Chondrocyte (in vitro differentiated cells): ENCODE data around the gene KIF26B. TPM values are rescaled to one million over a fixed set of nuclear protein-coding genes. Genes with fewer than 3 reads are reported as not detected.
"Not testable (repeated sequence)": the region's sequence is repeated elsewhere in the genome, so short reads cannot be mapped to it uniquely, and the experiment has no call there.

Experiments used
- DNase-seq: peaks from one replicate; pipeline ENCODE4 v3.0.0; 2021; ENCODE audit warnings: mixed read lengths, low spot score
- H3K27ac Mint-ChIP-seq: one replicate; pipeline ENCODE4 v1.8.0; 2021; ENCODE audit warnings: mild to moderate bottlenecking, moderate library complexity, mixed read lengths; ENCODE audit not compliant: unreplicated experiment
- H3K27me3 Mint-ChIP-seq: 2 replicates; pipeline ENCODE4 v1.8.0; 2021; ENCODE audit warnings: low read depth, mixed read lengths
- H3K36me3 Mint-ChIP-seq: 2 replicates; pipeline ENCODE4 v1.8.0; 2021; ENCODE audit warnings: low read depth, mixed read lengths
- H3K4me1 Mint-ChIP-seq: 2 replicates; pipeline ENCODE4 v1.8.0; 2021; ENCODE audit warnings: low read depth, mild to moderate bottlenecking, mixed read lengths
- H3K4me3 Mint-ChIP-seq: one replicate; pipeline ENCODE4 v1.8.0; 2021; ENCODE audit warnings: mild to moderate bottlenecking, moderate library complexity, mixed read lengths; ENCODE audit not compliant: unreplicated experiment
- H3K9me3 Mint-ChIP-seq: 2 replicates; pipeline ENCODE4 v1.8.0; 2021; ENCODE audit warnings: low read depth, mixed read lengths
- CTCF ChIP-seq: fragments of 200-600 bp; sonication (generic); IDR thresholded peaks from 2 replicates; pipeline ENCODE4 v1.5.0; 2021; ENCODE audit warnings: antibody characterized with exemption, mild to moderate bottlenecking, moderate library complexity
- total RNA-seq: library from RNA; stranded (reverse); gene quantifications from 3 replicates; pipeline ENCODE4 v1.2.1, GENCODE V29; 2021

KIF26B gene
- total RNA-seq, 1 donor from 2014 or later: 47.0 TPM

- H3K27ac Mint-ChIP-seq: no peak overlapping the region
- H3K36me3 Mint-ChIP-seq: peaks cover 4% of the 10 kb centered on the region
- no peak for DNase-seq
- H3K27me3 Mint-ChIP-seq: no peaks in the 10 kb centered on the region
- H3K9me3 Mint-ChIP-seq: no peaks in the 10 kb centered on the region
- H3K4me1 Mint-ChIP-seq: peaks cover 12% of the 10 kb centered on the region
- no peak overlapping the region for H3K4me3 Mint-ChIP-seq
- no peak for TF ChIP-seq CTCF
Measured at GRCh38 chr1:245718951-245719350, 564.2 kb downstream of the KIF26B start.

GRCh38 chr1:245721488-245721887 lies 566.7 kb downstream of the KIF26B start:
- Mint-ChIP-seq H3K36me3 (peaks cover 8% of the 10 kb centered on the region), H3K4me3 (no peak overlapping the region), H3K4me1 (peaks cover under 1% of the 10 kb centered on the region), H3K9me3 (peaks cover 13% of the 10 kb centered on the region), H3K27ac (no peak overlapping the region), H3K27me3 (no peaks in the 10 kb centered on the region)
- no peak for TF ChIP-seq CTCF
- DNase-seq: no peak

- DNase-seq, H3K27me3 Mint-ChIP-seq, H3K27ac Mint-ChIP-seq, H3K4me3 Mint-ChIP-seq, H3K4me1 Mint-ChIP-seq: not testable (repeated sequence)
- Mint-ChIP-seq H3K36me3 (peaks cover 41% of the 10 kb centered on the region), H3K9me3 (peaks cover 67% of the 10 kb centered on the region)
Measured at GRCh38 chr1:245728035-245728434, 573.2 kb downstream of the KIF26B start.

- H3K9me3 Mint-ChIP-seq: peaks cover 67% of the 10 kb centered on the region
- TF ChIP-seq CTCF: no peak
- no peak overlapping the region for H3K4me3 Mint-ChIP-seq
- DNase-seq: no peak
- H3K36me3 Mint-ChIP-seq: peaks cover 39% of the 10 kb centered on the region
- H3K27me3 Mint-ChIP-seq: no peaks in the 10 kb centered on the region
- peaks cover 8% of the 10 kb centered on the region for H3K4me1 Mint-ChIP-seq
- H3K27ac Mint-ChIP-seq: no peak overlapping the region
Measured at GRCh38 chr1:245730801-245731200, 576.0 kb downstream of the KIF26B start.

- H3K4me1 Mint-ChIP-seq: peaks cover 16% of the 10 kb centered on the region
- H3K4me3 Mint-ChIP-seq, H3K36me3 Mint-ChIP-seq, DNase-seq, H3K27me3 Mint-ChIP-seq, H3K9me3 Mint-ChIP-seq, H3K27ac Mint-ChIP-seq: not testable (repeated sequence)
Measured at GRCh38 chr1:245740336-245740735, 585.6 kb downstream of the KIF26B start.

GRCh38 chr1:245742896-245743295 lies 588.1 kb downstream of the KIF26B start:
- Mint-ChIP-seq H3K9me3 (peaks cover 12% of the 10 kb centered on the region), H3K27ac (peak overlapping the region; percentile 42), H3K27me3 (no peaks in the 10 kb centered on the region), H3K36me3 (peaks cover 14% of the 10 kb centered on the region), H3K4me1 (peaks cover 15% of the 10 kb centered on the region), H3K4me3 (no peak overlapping the region)
- no peak for DNase-seq
- no peak for TF ChIP-seq CTCF
